Measurements from ENCODE around the gene LHX1.

Gene LHX1

GRCh38 chr17:36975922-36976515 lies 38.7 kb downstream of the LHX1 start:
- no peak for DNase-seq

GRCh38 chr17:36977066-36977465 lies 39.8 kb downstream of the LHX1 start:
- DNase-seq: no peak

GRCh38 chr17:36977568-36977967 lies 40.3 kb downstream of the LHX1 start:
- DNase-seq: no peak

GRCh38 chr17:36978810-36979564 lies 41.7 kb downstream of the LHX1 start:
- DNase-seq: no peak

- no peak for DNase-seq
Observed at GRCh38 chr17:36979565-36979941, 42.3 kb downstream of the LHX1 start.

GRCh38 chr17:36980280-36980761 lies 43.0 kb downstream of the LHX1 start:
- no peak for DNase-seq

- no peak for DNase-seq
Observed at GRCh38 chr17:36983618-36984017, 46.3 kb downstream of the LHX1 start.

GRCh38 chr17:36989173-36989572 lies 51.9 kb downstream of the LHX1 start:
- DNase-seq: no peak

GRCh38 chr17:36992701-36993100 lies 55.4 kb downstream of the LHX1 start:
- DNase-seq: no peak

GRCh38 chr17:36993227-36993626 lies 56.0 kb downstream of the LHX1 start:
- DNase-seq: no peak

All from activated T-cell treated with anti-CD3 and anti-CD28 coated beads, Interleukin-2, amount 50 U/mL, for 1 hour (primary cell).